B cell (primary cell): Measurements from ENCODE around the gene LIPA.

Source experiments
- CTCF ChIP-seq: fragments of 200-600 bp; IDR thresholded peaks from one replicate; pipeline ENCODE4 v1.8.0; 2022; ENCODE audit warnings: antibody characterized with exemption, mild to moderate bottlenecking
- EZH2 ChIP-seq: IDR thresholded peaks from 2 replicates; pipeline ENCODE4 v1.6.1; 2012; ENCODE audit warnings: borderline replicate concordance, low read depth, mild to moderate bottlenecking, moderate library complexity, low read length; ENCODE audit not compliant: insufficient read depth, poor library complexity, severe bottlenecking

- TF ChIP-seq CTCF (no peak), EZH2 (no peak)
Measured at GRCh38 chr10:89273680-89274079, 22.1 kb upstream of the LIPA start.
